Raji (cell line): Measurements from ENCODE around the gene CXCL16.
A peak's percentile ranks its signal among the peaks of the same experiment; 100 is the strongest.

Experiments used
- POLR2A ChIP-seq: IDR thresholded peaks from 2 replicates; pipeline ENCODE4 v1.6.1; 2011; ENCODE audit warnings: low read depth, low read length, control low read depth; ENCODE audit not compliant: insufficient read depth

CXCL16 gene

GRCh38 chr17:4740025-4740351, 260 bp upstream of the CXCL16 start:
- no peak for TF ChIP-seq POLR2A

- no peak for TF ChIP-seq POLR2A
Observed at GRCh38 chr17:4738136-4739121, 1.3 kb downstream of the CXCL16 start.

GRCh38 chr17:4735876-4736651, 3.7 kb downstream of the CXCL16 start:
- TF ChIP-seq POLR2A = no peak

- 0 out of 2 replicates have a peak, but pooled peaks have one; percentile 11 for TF ChIP-seq POLR2A
Observed at GRCh38 chr17:4734857-4735475, 4.8 kb downstream of the CXCL16 start.

- TF ChIP-seq POLR2A = no peak
Observed at GRCh38 chr17:4733073-4733531, 6.6 kb downstream of the CXCL16 start.

- no peak for TF ChIP-seq POLR2A
Observed at GRCh38 chr17:4728124-4728523, 11.6 kb downstream of the CXCL16 start.

GRCh38 chr17:4725646-4726310, 13.9 kb downstream of the CXCL16 start:
- TF ChIP-seq POLR2A = no peak

- no peak for TF ChIP-seq POLR2A
Observed at GRCh38 chr17:4724650-4725049, 15.1 kb downstream of the CXCL16 start.

GRCh38 chr17:4722678-4723240, 17.0 kb downstream of the CXCL16 start:
- no peak for TF ChIP-seq POLR2A

GRCh38 chr17:4721203-4722135, 18.3 kb downstream of the CXCL16 start:
- no peak for TF ChIP-seq POLR2A

- no peak for TF ChIP-seq POLR2A
Observed at GRCh38 chr17:4720787-4721186, 18.9 kb downstream of the CXCL16 start.

- no peak for TF ChIP-seq POLR2A
Observed at GRCh38 chr17:4719684-4720221, 20.0 kb downstream of the CXCL16 start.

GRCh38 chr17:4719146-4719545, 20.6 kb downstream of the CXCL16 start:
- no peak for TF ChIP-seq POLR2A
